ENCODE measurements around the gene OR2AG2.

The OR2AG2 gene

GRCh38 chr11:6735306-6735705 is 36.5 kb downstream of the OR2AG2 start:
- TF ChIP-seq CTCF (conservative IDR thresholded peaks at IDR 0.05; ENCODE audit: control insufficient read depth, insufficient read depth, low read depth, low read length) = no peak
- no peak overlapping the region for H3K4me3 ChIP-seq (ENCODE audit: control insufficient read depth, low read depth, low read length)
- DNase-seq (ENCODE audit: low read depth) = peak; percentile 17

GRCh38 chr11:6734616-6735015 is 37.2 kb downstream of the OR2AG2 start:
- no peak for DNase-seq (ENCODE audit: low read depth)
- no peak for TF ChIP-seq CTCF (conservative IDR thresholded peaks at IDR 0.05; ENCODE audit: control insufficient read depth, insufficient read depth, low read depth, low read length)
- no peak overlapping the region for H3K4me3 ChIP-seq (ENCODE audit: control insufficient read depth, low read depth, low read length)

GRCh38 chr11:6733326-6734275 is 38.2 kb downstream of the OR2AG2 start:
- no peak overlapping the region for H3K4me3 ChIP-seq (ENCODE audit: control insufficient read depth, low read depth, low read length)
- no peak for DNase-seq (ENCODE audit: low read depth)
- no peak for TF ChIP-seq CTCF (conservative IDR thresholded peaks at IDR 0.05; ENCODE audit: control insufficient read depth, insufficient read depth, low read depth, low read length)

GRCh38 chr11:6727971-6728760 is 43.6 kb downstream of the OR2AG2 start:
- no peak for DNase-seq (ENCODE audit: low read depth)
- no peak overlapping the region for H3K4me3 ChIP-seq (ENCODE audit: control insufficient read depth, low read depth, low read length)
- no peak for TF ChIP-seq CTCF (conservative IDR thresholded peaks at IDR 0.05; ENCODE audit: control insufficient read depth, insufficient read depth, low read depth, low read length)

- TF ChIP-seq CTCF (conservative IDR thresholded peaks at IDR 0.05; ENCODE audit: control insufficient read depth, insufficient read depth, low read depth, low read length) = no peak
- DNase-seq (ENCODE audit: low read depth) = no peak
- no peak overlapping the region for H3K4me3 ChIP-seq (ENCODE audit: control insufficient read depth, low read depth, low read length)
These were observed 46.3 kb downstream of the OR2AG2 start for GRCh38 chr11:6725386-6725896.

- no peak overlapping the region for H3K4me3 ChIP-seq (ENCODE audit: control insufficient read depth, low read depth, low read length)
- DNase-seq (ENCODE audit: low read depth) = no peak
- no peak for TF ChIP-seq CTCF (conservative IDR thresholded peaks at IDR 0.05; ENCODE audit: control insufficient read depth, insufficient read depth, low read depth, low read length)
These were observed 47.8 kb downstream of the OR2AG2 start for GRCh38 chr11:6724013-6724412.

Data from fibroblast of mammary gland (primary cell).